MCF 10A (cell line): ENCODE data around the gene PLA2G3. TPM values are rescaled to one million over a fixed set of nuclear protein-coding genes. Genes with fewer than 3 reads are reported as not detected.

Experiments used
- BruUV-seq: library from RNA; stranded (reverse); fragments of 400-500 nt; replicated peaks from 2 replicates; lab custom pipeline; 2021; lab: Mats Ljungman, UMichigan
- CTCF ChIA-PET: fragments of 300-600 bp; sonication (Branson Sonifier 250); formaldehyde crosslinking; extraction: SDS; loops from one replicate; lab custom pipeline; 2021; ENCODE audit warnings: antibody characterized with exemption, inconsistent platforms; lab: Yijun Ruan, JAX
- POLR2A ChIA-PET: fragments of 300-600, 350-650 bp; sonication (Branson Sonifier 250); formaldehyde crosslinking; extraction: SDS; loops from one replicate; lab custom pipeline; 2020; ENCODE audit warnings: antibody characterized with exemption, inconsistent platforms; lab: Yijun Ruan, JAX
- DNase-seq: peaks from one replicate; pipeline ENCODE4 v3.0.0-alpha.2; 2018; ENCODE audit not compliant: unreplicated experiment
- H3K27ac Mint-ChIP-seq: one replicate; pipeline ENCODE4 v1.8.0; 2022; ENCODE audit warnings: mild to moderate bottlenecking, low read depth, mixed read lengths; ENCODE audit not compliant: unreplicated experiment
- H3K27me3 Mint-ChIP-seq: one replicate; pipeline ENCODE4 v1.8.0; 2022; ENCODE audit warnings: mixed read lengths; ENCODE audit not compliant: insufficient read depth, unreplicated experiment
- H3K36me3 Mint-ChIP-seq: one replicate; pipeline ENCODE4 v1.8.0; 2022; ENCODE audit warnings: mild to moderate bottlenecking, moderate library complexity, mixed read lengths; ENCODE audit not compliant: insufficient read depth, unreplicated experiment
- H3K4me1 Mint-ChIP-seq: one replicate; pipeline ENCODE4 v1.8.0; 2022; ENCODE audit warnings: mixed read lengths; ENCODE audit not compliant: insufficient read depth, unreplicated experiment
- H3K4me3 Mint-ChIP-seq: one replicate; pipeline ENCODE4 v1.8.0; 2022; ENCODE audit warnings: mild to moderate bottlenecking, moderate library complexity, mixed read lengths; ENCODE audit not compliant: unreplicated experiment
- H3K9me3 Mint-ChIP-seq: one replicate; pipeline ENCODE4 v1.8.0; 2022; ENCODE audit warnings: mixed read lengths; ENCODE audit not compliant: unreplicated experiment
- CTCF ChIP-seq: fragments of 200-600 bp; IDR thresholded peaks from one replicate; pipeline ENCODE4 v1.8.0; 2022; ENCODE audit warnings: antibody characterized with exemption, mild to moderate bottlenecking; ENCODE audit not compliant: unreplicated experiment
- intact Hi-C: fragments of 100-400 bp; cut with micrococcal nuclease; formaldehyde crosslinking; loops from 2 replicates; pipeline ENCODE4 v1.14.1; 2022
- total RNA-seq: library from RNA; stranded (reverse); gene quantifications from 2 replicates; pipeline ENCODE4 v1.2.3, GENCODE V29; 2022

Gene PLA2G3
- total RNA-seq, 1 experiment from 2014 or later, result not detected

- peak; percentile 27 for DNase-seq
- peaks cover 9% of the 10 kb centered on the region for H3K4me1 Mint-ChIP-seq
- ChIA-PET CTCF (interaction anchor here (0.5 to 4.1 kb wide), 27 partner anchors 10 to 733 kb away, joined by 3 to 31 read pairs (median 4); partner anchors contain the start of genes MORC2, RNF185 and SELENOM), POLR2A (interaction anchor here (0.7 to 1.3 kb wide), 2 partner anchors 11 to 344 kb away, joined by 3 to 4 read pairs; partner anchors contain the start of gene RNF185)
- intact Hi-C loops, result loop anchor here (2.0 kb wide), 2 partner anchors 200 to 514 kb away; partner anchors contain the start of gene SLC35E4
- TF ChIP-seq CTCF, result no peak
- BruUV-seq, result no TSS peak
- H3K27me3 Mint-ChIP-seq, result no peaks in the 10 kb centered on the region
- peak overlapping the region; percentile 6 for H3K27ac Mint-ChIP-seq
- no peak overlapping the region for H3K4me3 Mint-ChIP-seq
- no peaks in the 10 kb centered on the region for H3K9me3 Mint-ChIP-seq
- no peaks in the 10 kb centered on the region for H3K36me3 Mint-ChIP-seq
Measured at GRCh38 chr22:31148488-31148887, 8.2 kb upstream of the PLA2G3 start.

- Mint-ChIP-seq H3K27ac (no peak overlapping the region), H3K4me3 (no peak overlapping the region), H3K36me3 (no peaks in the 10 kb centered on the region), H3K27me3 (no peaks in the 10 kb centered on the region), H3K9me3 (no peaks in the 10 kb centered on the region), H3K4me1 (peaks cover 7% of the 10 kb centered on the region)
- ChIA-PET CTCF (interaction anchor here (0.7 kb wide), 1 partner anchor 197 kb away, joined by 5 read pairs; no protein-coding TSS in a partner anchor), POLR2A (interaction anchor here (0.9 to 1.7 kb wide), 2 partner anchors 11 to 37 kb away, joined by 3 to 7 read pairs; partner anchors contain the start of gene SELENOM)
- no TSS peak for BruUV-seq
- peak; percentile 26 for DNase-seq
- intact Hi-C loops, result no loop called here
- no peak for TF ChIP-seq CTCF
Measured at GRCh38 chr22:31144223-31144622, 3.9 kb upstream of the PLA2G3 start.

- ChIA-PET CTCF (interaction anchor here (0.5 to 0.6 kb wide), 2 partner anchors 17 to 377 kb away, joined by 3 read pairs; no protein-coding TSS in a partner anchor), POLR2A (interaction anchor here (1.7 kb wide), 1 partner anchor 37 kb away, joined by 7 read pairs; the partner anchor contains the start of gene SELENOM)
- no peaks in the 10 kb centered on the region for H3K36me3 Mint-ChIP-seq
- no peak for TF ChIP-seq CTCF
- no peaks in the 10 kb centered on the region for H3K27me3 Mint-ChIP-seq
- H3K9me3 Mint-ChIP-seq, result no peaks in the 10 kb centered on the region
- no peak overlapping the region for H3K4me3 Mint-ChIP-seq
- BruUV-seq, result no TSS peak
- H3K4me1 Mint-ChIP-seq, result no peaks in the 10 kb centered on the region
- no peak for DNase-seq
- no peak overlapping the region for H3K27ac Mint-ChIP-seq
- intact Hi-C loops, result no loop called here
Measured at GRCh38 chr22:31143537-31143936, 3.2 kb upstream of the PLA2G3 start.

GRCh38 chr22:31143038-31143437 lies 2.7 kb upstream of the PLA2G3 start:
- TF ChIP-seq CTCF, result no peak
- no peak for DNase-seq
- H3K4me3 Mint-ChIP-seq, result no peak overlapping the region
- no peaks in the 10 kb centered on the region for H3K4me1 Mint-ChIP-seq
- H3K27me3 Mint-ChIP-seq, result no peaks in the 10 kb centered on the region
- ChIA-PET CTCF (interaction anchor here (0.5 kb wide), 1 partner anchor 376 kb away, joined by 3 read pairs; no protein-coding TSS in a partner anchor), POLR2A (interaction anchor here (1.7 kb wide), 1 partner anchor 36 kb away, joined by 7 read pairs; the partner anchor contains the start of gene SELENOM)
- H3K9me3 Mint-ChIP-seq, result no peaks in the 10 kb centered on the region
- H3K36me3 Mint-ChIP-seq, result no peaks in the 10 kb centered on the region
- no TSS peak for BruUV-seq
- intact Hi-C loops, result no loop called here
- H3K27ac Mint-ChIP-seq, result no peak overlapping the region
